Activated CD8-positive, alpha-beta T cell treated with anti-CD3 and anti-CD28 coated beads for 36 hours (primary cell): ENCODE data around the gene POLR2H. TPM values are rescaled to one million over a fixed set of nuclear protein-coding genes. Genes with fewer than 3 reads are reported as not detected.

Source experiments
- ATAC-seq: fragments of 200-7000 bp; cut with Tn5 transposase; one replicate; pipeline ENCODE4 v1.10.0; 2021; ENCODE audit warnings: mild to moderate bottlenecking, moderate library complexity
- CTCF ChIA-PET: fragments of 350-600 bp; sonication (Branson Sonifier 250); formaldehyde crosslinking; loops from one replicate; lab custom pipeline; 2021; ENCODE audit warnings: antibody characterized with exemption; lab: Charles Lee
- POLR2A ChIA-PET: fragments of 350-600 bp; sonication (Branson Sonifier 250); formaldehyde crosslinking; loops from one replicate; lab custom pipeline; 2021; ENCODE audit warnings: antibody characterized with exemption; lab: Charles Lee
- DNase-seq: peaks from one replicate; pipeline ENCODE4 v3.0.0-alpha.2; 2020
- H3K27ac Mint-ChIP-seq: one replicate; pipeline ENCODE4 v1.8.0; 2021; ENCODE audit warnings: mild to moderate bottlenecking, mixed read lengths
- H3K27me3 Mint-ChIP-seq: one replicate; pipeline ENCODE4 v1.8.0; 2021; ENCODE audit warnings: mixed read lengths
- H3K36me3 Mint-ChIP-seq: one replicate; pipeline ENCODE4 v1.8.0; 2021; ENCODE audit warnings: low read depth, mixed read lengths
- H3K4me1 Mint-ChIP-seq: one replicate; pipeline ENCODE4 v1.8.0; 2021; ENCODE audit warnings: low read depth, mixed read lengths
- H3K4me3 Mint-ChIP-seq: one replicate; pipeline ENCODE4 v1.8.0; 2021; ENCODE audit warnings: mild to moderate bottlenecking, moderate library complexity, mixed read lengths
- H3K9me3 Mint-ChIP-seq: one replicate; pipeline ENCODE4 v1.8.0; 2021; ENCODE audit warnings: mixed read lengths
- intact Hi-C: fragments of 100-400 bp; cut with micrococcal nuclease; formaldehyde crosslinking; loops from one replicate; pipeline ENCODE4 v1.10.0; 2022
- total RNA-seq, 2 experiments: library from RNA; stranded (reverse); gene quantifications; one replicate each; pipeline ENCODE4 v1.2.3, GENCODE V29; 2021
- TF ChIP-seq, protein P1 (sequence below): fragments of 200-600 bp; IDR thresholded peaks from one replicate; pipeline ENCODE4 v1.8.0; 2022; ENCODE audit warnings: antibody characterized with exemption, mild to moderate bottlenecking

POLR2H gene
- total RNA-seq, 2 experiments from 2014 or later: 166 to 169 TPM

DNA sequence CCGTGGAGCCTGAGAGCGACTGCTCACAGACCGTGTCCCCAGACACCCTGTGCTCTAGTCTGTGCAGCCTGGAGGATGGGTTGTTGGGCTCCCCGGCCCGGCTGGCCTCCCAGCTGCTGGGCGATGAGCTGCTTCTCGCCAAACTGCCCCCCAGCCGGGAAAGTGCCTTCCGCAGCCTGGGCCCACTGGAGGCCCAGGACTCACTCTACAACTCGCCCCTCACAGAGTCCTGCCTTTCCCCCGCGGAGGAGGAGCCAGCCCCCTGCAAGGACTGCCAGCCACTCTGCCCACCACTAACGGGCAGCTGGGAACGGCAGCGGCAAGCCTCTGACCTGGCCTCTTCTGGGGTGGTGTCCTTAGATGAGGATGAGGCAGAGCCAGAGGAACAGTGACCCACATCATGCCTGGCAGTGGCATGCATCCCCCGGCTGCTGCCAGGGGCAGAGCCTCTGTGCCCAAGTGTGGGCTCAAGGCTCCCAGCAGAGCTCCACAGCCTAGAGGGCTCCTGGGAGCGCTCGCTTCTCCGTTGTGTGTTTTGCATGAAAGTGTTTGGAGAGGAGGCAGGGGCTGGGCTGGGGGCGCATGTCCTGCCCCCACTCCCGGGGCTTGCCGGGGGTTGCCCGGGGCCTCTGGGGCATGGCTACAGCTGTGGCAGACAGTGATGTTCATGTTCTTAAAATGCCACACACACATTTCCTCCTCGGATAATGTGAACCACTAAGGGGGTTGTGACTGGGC is 16.8 kb upstream of the POLR2H start:
- no peaks in the 10 kb centered on the region for H3K9me3 Mint-ChIP-seq
- POLR2A ChIA-PET: interaction anchor here (1.7 kb wide), 1 partner anchor 8 kb away, joined by 10 read pairs; the partner anchor contains the start of gene FAM131A
- intact Hi-C loops: no loop called here
- DNase-seq (no peak), ATAC-seq (no peak)
- TF ChIP-seq, protein P1, sequence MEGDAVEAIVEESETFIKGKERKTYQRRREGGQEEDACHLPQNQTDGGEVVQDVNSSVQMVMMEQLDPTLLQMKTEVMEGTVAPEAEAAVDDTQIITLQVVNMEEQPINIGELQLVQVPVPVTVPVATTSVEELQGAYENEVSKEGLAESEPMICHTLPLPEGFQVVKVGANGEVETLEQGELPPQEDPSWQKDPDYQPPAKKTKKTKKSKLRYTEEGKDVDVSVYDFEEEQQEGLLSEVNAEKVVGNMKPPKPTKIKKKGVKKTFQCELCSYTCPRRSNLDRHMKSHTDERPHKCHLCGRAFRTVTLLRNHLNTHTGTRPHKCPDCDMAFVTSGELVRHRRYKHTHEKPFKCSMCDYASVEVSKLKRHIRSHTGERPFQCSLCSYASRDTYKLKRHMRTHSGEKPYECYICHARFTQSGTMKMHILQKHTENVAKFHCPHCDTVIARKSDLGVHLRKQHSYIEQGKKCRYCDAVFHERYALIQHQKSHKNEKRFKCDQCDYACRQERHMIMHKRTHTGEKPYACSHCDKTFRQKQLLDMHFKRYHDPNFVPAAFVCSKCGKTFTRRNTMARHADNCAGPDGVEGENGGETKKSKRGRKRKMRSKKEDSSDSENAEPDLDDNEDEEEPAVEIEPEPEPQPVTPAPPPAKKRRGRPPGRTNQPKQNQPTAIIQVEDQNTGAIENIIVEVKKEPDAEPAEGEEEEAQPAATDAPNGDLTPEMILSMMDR: no peak
- H3K36me3 Mint-ChIP-seq: no peaks in the 10 kb centered on the region
- H3K4me1 Mint-ChIP-seq: peaks cover 4% of the 10 kb centered on the region
- CTCF ChIA-PET: interaction anchor here (1.1 to 3.4 kb wide), 2 partner anchors 10 to 39 kb away, joined by 3 to 16 read pairs; no protein-coding TSS in a partner anchor
- no peak overlapping the region for H3K4me3 Mint-ChIP-seq
- H3K27me3 Mint-ChIP-seq: no peaks in the 10 kb centered on the region
- H3K27ac Mint-ChIP-seq: no peak overlapping the region

DNA sequence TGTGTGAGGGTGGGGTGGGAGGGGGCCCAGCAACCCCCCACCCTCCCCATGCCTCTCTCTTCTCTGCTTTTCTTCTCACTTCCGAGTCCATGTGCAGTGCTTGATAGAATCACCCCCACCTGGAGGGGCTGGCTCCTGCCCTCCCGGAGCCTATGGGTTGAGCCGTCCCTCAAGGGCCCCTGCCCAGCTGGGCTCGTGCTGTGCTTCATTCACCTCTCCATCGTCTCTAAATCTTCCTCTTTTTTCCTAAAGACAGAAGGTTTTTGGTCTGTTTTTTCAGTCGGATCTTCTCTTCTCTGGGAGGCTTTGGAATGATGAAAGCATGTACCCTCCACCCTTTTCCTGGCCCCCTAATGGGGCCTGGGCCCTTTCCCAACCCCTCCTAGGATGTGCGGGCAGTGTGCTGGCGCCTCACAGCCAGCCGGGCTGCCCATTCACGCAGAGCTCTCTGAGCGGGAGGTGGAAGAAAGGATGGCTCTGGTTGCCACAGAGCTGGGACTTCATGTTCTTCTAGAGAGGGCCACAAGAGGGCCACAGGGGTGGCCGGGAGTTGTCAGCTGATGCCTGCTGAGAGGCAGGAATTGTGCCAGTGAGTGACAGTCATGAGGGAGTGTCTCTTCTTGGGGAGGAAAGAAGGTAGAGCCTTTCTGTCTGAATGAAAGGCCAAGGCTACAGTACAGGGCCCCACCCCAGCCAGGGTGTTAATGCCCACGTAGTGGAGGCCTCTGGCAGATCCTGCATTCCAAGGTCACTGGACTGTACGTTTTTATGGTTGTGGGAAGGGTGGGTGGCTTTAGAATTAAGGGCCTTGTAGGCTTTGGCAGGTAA is 16.0 kb upstream of the POLR2H start:
- intact Hi-C loops: no loop called here
- DNase-seq (no peak), ATAC-seq (peak; percentile 55)
- Mint-ChIP-seq H3K4me1 (peaks cover 3% of the 10 kb centered on the region), H3K27me3 (no peaks in the 10 kb centered on the region), H3K27ac (no peak overlapping the region), H3K9me3 (no peaks in the 10 kb centered on the region), H3K4me3 (no peak overlapping the region), H3K36me3 (no peaks in the 10 kb centered on the region)
- TF ChIP-seq, protein P1: no peak
- POLR2A ChIA-PET: interaction anchor here (0.9 to 1.7 kb wide), 3 partner anchors 8 to 20 kb away, joined by 3 to 10 read pairs (median 5); partner anchors contain the start of genes CLCN2, FAM131A and POLR2H
- CTCF ChIA-PET: interaction anchor here (1.1 to 3.4 kb wide), 2 partner anchors 9 to 40 kb away, joined by 3 to 16 read pairs; no protein-coding TSS in a partner anchor

DNA sequence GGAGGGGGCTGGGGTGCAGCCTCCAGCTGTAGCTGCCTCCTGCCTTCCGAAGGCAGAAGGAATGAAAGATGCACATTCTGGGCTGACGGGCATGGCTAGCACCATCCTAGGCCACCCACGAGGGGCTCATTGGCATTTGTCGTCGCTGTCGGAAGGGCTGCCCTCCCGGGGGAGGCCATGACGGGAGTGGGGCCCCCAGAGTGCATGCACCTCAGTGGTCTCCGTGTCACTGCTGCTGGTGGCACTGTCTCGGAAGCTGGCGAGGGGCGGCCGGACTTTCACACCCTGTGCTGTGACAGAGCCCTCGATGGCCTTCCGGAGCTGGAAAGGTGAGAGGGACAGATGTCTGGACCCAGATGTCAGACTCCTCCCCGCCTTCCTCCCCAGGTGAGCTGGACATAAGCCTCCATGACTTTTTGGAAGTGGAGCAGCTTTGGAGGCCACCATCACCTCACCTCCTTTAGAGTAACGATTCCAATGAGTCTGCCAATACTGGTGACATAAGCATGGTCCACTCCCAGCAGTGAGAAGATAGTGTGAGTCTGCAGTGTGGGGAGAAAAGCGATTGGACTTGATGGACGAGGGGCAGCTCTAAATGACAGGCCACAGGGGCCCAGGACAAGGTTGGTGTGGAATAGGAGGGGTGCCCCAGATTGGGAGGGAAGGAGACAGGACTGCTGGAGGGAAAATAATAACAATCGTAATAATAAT is 14.9 kb upstream of the POLR2H start:
- DNase-seq (no peak), ATAC-seq (no peak)
- TF ChIP-seq, protein P1: no peak
- no peaks in the 10 kb centered on the region for H3K4me1 Mint-ChIP-seq
- ChIA-PET CTCF (interaction anchor here (3.4 kb wide), 1 partner anchor 8 kb away, joined by 16 read pairs; no protein-coding TSS in a partner anchor), POLR2A (interaction anchor here (0.9 to 1.7 kb wide), 3 partner anchors 10 to 21 kb away, joined by 3 to 10 read pairs (median 5); partner anchors contain the start of genes CLCN2, FAM131A and POLR2H)
- no peak overlapping the region for H3K27ac Mint-ChIP-seq
- intact Hi-C loops: no loop called here
- no peaks in the 10 kb centered on the region for H3K9me3 Mint-ChIP-seq
- H3K4me3 Mint-ChIP-seq: no peak overlapping the region
- H3K27me3 Mint-ChIP-seq: no peaks in the 10 kb centered on the region
- no peaks in the 10 kb centered on the region for H3K36me3 Mint-ChIP-seq

DNA sequence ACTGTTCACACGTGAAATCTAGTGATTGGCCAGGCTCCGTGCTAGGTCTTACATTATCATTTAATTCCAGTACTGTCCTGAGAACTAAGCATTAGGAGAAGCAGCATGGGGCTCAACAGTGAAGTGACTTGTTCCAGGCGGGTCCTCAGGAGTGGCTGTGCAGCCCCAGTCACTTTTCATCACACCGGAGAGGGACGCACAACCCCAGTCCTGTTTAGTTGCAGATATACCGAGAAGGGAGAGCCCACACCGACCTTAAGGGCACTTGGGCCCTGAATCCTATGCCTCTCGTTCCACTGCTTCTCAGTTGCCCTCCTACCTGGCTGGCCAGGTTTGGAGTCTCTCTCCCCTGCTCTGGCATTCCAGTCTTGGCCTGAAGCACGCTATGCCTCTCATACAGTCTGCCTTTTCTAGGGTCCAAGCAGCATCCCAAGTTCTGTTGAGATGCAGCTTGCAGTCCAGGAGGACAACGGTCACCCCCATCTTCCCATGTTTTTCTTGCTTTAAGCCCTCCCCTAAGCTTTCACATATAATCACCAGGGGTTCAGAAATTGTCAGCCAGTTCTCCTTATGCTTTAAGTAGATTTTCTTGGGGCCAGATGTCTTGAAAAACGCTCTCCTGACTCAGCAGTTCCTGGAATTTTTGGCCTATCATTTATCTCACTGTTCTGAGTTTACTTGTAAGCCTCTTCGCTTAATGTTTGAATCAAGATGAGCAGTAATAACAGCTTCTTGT is 14.0 kb upstream of the POLR2H start:
- H3K27me3 Mint-ChIP-seq: no peaks in the 10 kb centered on the region
- no peaks in the 10 kb centered on the region for H3K9me3 Mint-ChIP-seq
- DNase-seq: no peak
- no peak overlapping the region for H3K4me3 Mint-ChIP-seq
- CTCF ChIA-PET: interaction anchor here (3.4 kb wide), 1 partner anchor 7 kb away, joined by 16 read pairs; no protein-coding TSS in a partner anchor
- H3K36me3 Mint-ChIP-seq: no peaks in the 10 kb centered on the region
- H3K27ac Mint-ChIP-seq: no peak overlapping the region
- ATAC-seq: no peak
- H3K4me1 Mint-ChIP-seq: no peaks in the 10 kb centered on the region
- POLR2A ChIA-PET: interaction anchor here (1.1 to 1.9 kb wide), 4 partner anchors 12 to 32 kb away, joined by 5 to 10 read pairs (median 6); no protein-coding TSS in a partner anchor
- TF ChIP-seq, protein P1: no peak
- intact Hi-C loops: no loop called here
